Adrenal gland (tissue), 12 donors: ENCODE data around the gene KRTAP4-5. TPM values are rescaled to one million over a fixed set of nuclear protein-coding genes. Genes with fewer than 3 reads are reported as not detected.
"Not testable (repeated sequence)": the region's sequence is repeated elsewhere in the genome, so short reads cannot be mapped to it uniquely, and the experiment has no call there.

Experiments used
- DNase-seq, 7 donors: peaks; one replicate each; pipeline ENCODE4 v3.0.0-alpha.2; 2019 to 2020
- H3K27ac ChIP-seq, 5 donors: fragments of 200-600 bp; sonication (generic) in 4 of 5; 1 replicate in 3 of 5; 2 replicates in 2 of 5; pipeline versions ENCODE4 v1.5.1 to v1.8.0; 2016 to 2020; ENCODE audit warnings: mild to moderate bottlenecking in 1 of 5
- H3K27me3 ChIP-seq: fragments of 200-600 bp; 2 replicates; pipeline ENCODE4 v1.8.0; 2021
- H3K36me3 ChIP-seq, 2 donors: fragments of 200-600 bp; replicated peaks in 1 of 2; 1 replicate in 1 of 2; 2 replicates in 1 of 2; pipeline versions ENCODE4 v1.5.1 to v1.8.0; 2018 to 2022
- H3K4me1 ChIP-seq, 2 donors: fragments of 200-600 bp; replicated peaks in 1 of 2; 1 replicate in 1 of 2; 2 replicates in 1 of 2; pipeline versions ENCODE4 v1.5.1 to v1.8.0; 2018 to 2021
- H3K4me3 ChIP-seq, 4 donors: fragments of 200-600 bp; sonication (generic) in 3 of 4; one replicate each; pipeline ENCODE4 v1.5.1; 2016 to 2018
- H3K9me3 ChIP-seq, 3 donors: fragments of 200-600 bp; sonication (generic) in 1 of 3; replicated peaks in 1 of 3; 1 replicate in 2 of 3; 2 replicates in 1 of 3; pipeline versions ENCODE4 v1.5.1 to v1.8.0; 2016 to 2021
- CTCF ChIP-seq, 6 experiments: fragments of 450-650 bp in 4 of 6; fragments of 200-600 bp in 2 of 6; sonication (generic) in 1 of 6; IDR thresholded peaks; 1 replicate in 5 of 6; 2 replicates in 1 of 6; pipeline versions ENCODE4 v1.5.1 to v1.8.0; 2016 to 2021; ENCODE audit warnings: antibody characterized with exemption in 6 of 6, mild to moderate bottlenecking in 2 of 6, moderate library complexity in 1 of 6
- POLR2A ChIP-seq, 2 donors: fragments of 450-650 bp; IDR thresholded peaks; one replicate each; pipeline ENCODE4 v1.6.1; 2017; ENCODE audit warnings: antibody characterized with exemption in 2 of 2, mild to moderate bottlenecking in 2 of 2, moderate library complexity in 1 of 2
- WGBS, 4 donors: extraction: QIAGEN DNeasy Blood & Tissue Kit in 2 of 4; methylation state at CpG; one replicate each; pipeline versions ENCODE4 v1.1.5 to v1.1.7; 2013 to 2017; 5-methylcytosine and 5-hydroxymethylcytosine counted together
- intact Hi-C, 2 donors: fragments of 100-400 bp; cut with DNase I; formaldehyde crosslinking; loops; one replicate each; pipeline versions ENCODE4 v1.14.1 to v1.15.0; 2022 to 2023
- polyA plus RNA-seq, 3 donors: library from polyadenylated mRNA; stranded (reverse); fragments of 200-250 nt in 2 of 3; fragments of 350-450 nt in 1 of 3; fragmentation: Illumina TruSeq in 1 of 3; extraction: RNeasy Lipid Tissue Mini Kit (QIAGEN cat#74804) in 1 of 3; gene quantifications; one replicate each; pipeline ENCODE4 v1.2.3, GENCODE V29; 2013 to 2014
- total RNA-seq, 9 donors: library from RNA; depleted of rRNA in 4 of 9; stranded (reverse); fragments of >200 nt in 4 of 9; fragments of 120-200 nt in 1 of 9; fragmentation: NEBNext Ultra II Directional in 1 of 9; extraction: Animal tissue kit (Norgen Biotek cat#: 25700) in 1 of 9; gene quantifications; one replicate each; pipeline versions ENCODE4 v1.1.0 to v1.2.4, GENCODE V29; 2013 to 2023
- donor health status: healthy with polysubstance abuse.
- donor health status: Bipolar disorder and iron deficiency.
- donor health status: DM: yes; HTN: yes; CAD: no.
- donor health status: DM: no; HTN: no; CAD: no.
- donor health status: DM: no; HTN: no; CAD: no.
- donor health status: DM: yes; HTN: yes; CAD: no.

Gene KRTAP4-5
- total and polyA plus RNA-seq, 12 donors: not detected

GRCh38 chr17:41151525-41151924, 1.9 kb upstream of the KRTAP4-5 start:
- 66 to 84% (median 72%) methylated on average over 2 of the region's 2 CpGs for WGBS, 4 donors
- Histone ChIP-seq H3K4me1 (no peaks in the 10 kb centered on the region), H3K27ac (no peak overlapping the region), H3K27me3 (peaks cover 12% of the 10 kb centered on the region), H3K4me3 (no peak overlapping the region), H3K9me3 (no peaks in the 10 kb centered on the region), H3K36me3 (no peaks in the 10 kb centered on the region)
- no peak for DNase-seq
- intact Hi-C loops: no loop called here
- TF ChIP-seq POLR2A (IDR thresholded peaks at IDR 0.05) (no peak), CTCF (IDR thresholded peaks at IDR 0.05) (no peak)

- TF ChIP-seq CTCF (IDR thresholded peaks at IDR 0.05): no peak
- TF ChIP-seq POLR2A (IDR thresholded peaks at IDR 0.05): no peak
- H3K27me3 ChIP-seq: peaks cover 11% of the 10 kb centered on the region
- H3K4me1 ChIP-seq: no peaks in the 10 kb centered on the region
- 82 to 86% (median 83%) methylated on average over 4 of the region's 4 CpGs for WGBS, 4 donors
- no peaks in the 10 kb centered on the region for H3K9me3 ChIP-seq
- no peak overlapping the region for H3K27ac ChIP-seq
- no peak for DNase-seq
- intact Hi-C loops: no loop called here
- H3K36me3 ChIP-seq: no peaks in the 10 kb centered on the region
- no peak overlapping the region for H3K4me3 ChIP-seq
Observed at GRCh38 chr17:41150026-41150425, 401 bp upstream of the KRTAP4-5 start.

DNA sequence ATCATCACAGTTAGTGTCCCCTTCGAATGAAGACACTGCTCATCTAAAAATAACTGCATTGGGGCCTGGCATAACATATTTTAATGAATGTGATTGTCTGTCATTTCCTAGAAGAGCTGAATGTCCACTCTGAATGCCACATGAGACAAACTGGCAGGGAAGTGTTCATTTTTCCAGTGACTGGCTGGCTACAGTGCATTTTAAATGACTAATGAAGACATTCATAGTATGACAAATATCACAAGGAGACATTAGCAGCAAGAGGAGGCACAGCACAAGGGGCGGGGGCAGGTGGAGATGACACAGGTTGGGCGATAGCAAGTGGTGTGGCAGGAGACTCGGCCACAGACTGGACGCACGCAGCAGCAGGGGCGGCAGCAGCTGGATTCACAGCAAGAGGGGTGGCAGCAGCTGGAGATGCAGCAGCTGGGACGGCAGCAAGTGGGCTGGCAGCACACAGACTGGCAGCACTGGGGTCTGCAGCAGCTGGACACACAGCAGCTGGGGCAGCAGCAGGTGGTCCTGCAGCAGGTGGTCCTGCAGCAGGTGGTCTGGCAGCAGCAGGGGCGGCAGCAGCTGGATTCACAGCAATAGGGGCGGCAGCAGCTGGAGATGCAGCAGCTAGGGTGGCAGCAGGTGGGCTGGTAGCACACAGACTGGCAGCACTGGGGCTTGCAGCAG, 514 bp downstream of the KRTAP4-5 start:
- H3K4me3 ChIP-seq, intact Hi-C loops, H3K27ac ChIP-seq, H3K27me3 ChIP-seq, H3K9me3 ChIP-seq, H3K36me3 ChIP-seq, H3K4me1 ChIP-seq, DNase-seq: not testable (repeated sequence)
- WGBS, 4 donors: 71 to 85% (median 79%) methylated on average over 8 to 10 of the region's 10 CpGs

- H3K9me3 ChIP-seq: no peaks in the 10 kb centered on the region
- TF ChIP-seq CTCF (IDR thresholded peaks at IDR 0.05): no peak
- TF ChIP-seq POLR2A (IDR thresholded peaks at IDR 0.05): no peak
- no peak for DNase-seq
- H3K36me3 ChIP-seq: no peaks in the 10 kb centered on the region
- no peak overlapping the region for H3K27ac ChIP-seq
- WGBS, 4 donors: 85 to 94% (median 88%) methylated on average over 2 of the region's 2 CpGs
- peaks cover 5% of the 10 kb centered on the region for H3K27me3 ChIP-seq
- intact Hi-C loops: no loop called here
- H3K4me3 ChIP-seq: no peak overlapping the region
- no peaks in the 10 kb centered on the region for H3K4me1 ChIP-seq
Observed at GRCh38 chr17:41147531-41148204, 2.0 kb downstream of the KRTAP4-5 start.

DNA sequence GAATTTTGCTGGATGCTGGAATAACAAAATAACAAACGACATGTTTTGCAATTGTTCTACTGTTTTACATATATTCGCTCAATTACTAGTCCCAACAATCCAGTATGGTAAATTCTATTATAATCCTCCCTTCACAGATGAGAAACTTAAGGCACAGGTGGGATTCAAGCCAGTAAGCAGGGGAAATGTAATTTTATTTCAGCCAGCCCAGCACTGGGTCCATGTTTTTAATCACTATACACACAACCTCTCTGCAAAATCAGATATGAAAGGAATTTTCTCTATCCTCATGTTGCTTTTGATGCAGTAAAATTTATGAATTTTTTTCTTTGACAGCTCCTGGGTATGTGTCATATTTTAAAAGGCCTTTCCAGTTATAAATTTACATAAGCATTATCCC, 4.4 kb downstream of the KRTAP4-5 start:
- TF ChIP-seq CTCF (IDR thresholded peaks at IDR 0.05): no peak
- no peak for TF ChIP-seq POLR2A (IDR thresholded peaks at IDR 0.05)
- Histone ChIP-seq H3K4me1 (no peaks in the 10 kb centered on the region), H3K4me3 (no peak overlapping the region), H3K27me3 (peaks cover 5% of the 10 kb centered on the region), H3K27ac (no peak overlapping the region), H3K9me3 (peaks cover 0 to 4% (median 0%) of the 10 kb centered on the region in 3 donors), H3K36me3 (no peaks in the 10 kb centered on the region)
- 78 to 87% (median 79%) methylated on average over 2 of the region's 2 CpGs for WGBS, 4 donors
- DNase-seq: no peak
- intact Hi-C loops: no loop called here
